DOHH2 (cell line): ENCODE results near the gene B3GNT9.

Experiments
- H3F3A ChIP-seq: fragments of 200-600 bp; sonication (generic), shearing (Covaris generic); 2 replicates; pipeline ENCODE4 v1.6.0; 2016; ENCODE audit warnings: antibody characterized with exemption, mild to moderate bottlenecking; ENCODE audit not compliant: control insufficient read depth, insufficient read depth
- H3K27ac ChIP-seq: fragments of 200-600 bp; sonication (generic); 2 replicates; pipeline ENCODE4 v1.5.1; 2014; ENCODE audit warnings: low read depth, mild to moderate bottlenecking, low read length, moderate library complexity
- H3K27me3 ChIP-seq: fragments of 200-600 bp; sonication (generic); 2 replicates; pipeline ENCODE4 v1.6.1; 2014; ENCODE audit warnings: mild to moderate bottlenecking, low read length, mixed read lengths; ENCODE audit not compliant: control insufficient read depth
- H3K36me3 ChIP-seq: fragments of 200-600 bp; sonication (generic); 2 replicates; pipeline ENCODE4 v1.6.1; 2014; ENCODE audit warnings: mild to moderate bottlenecking, low read length, moderate library complexity, mixed read lengths; ENCODE audit not compliant: control insufficient read depth
- H3K4me1 ChIP-seq: fragments of 200-600 bp; sonication (generic); 2 replicates; pipeline ENCODE4 v1.6.1; 2014; ENCODE audit warnings: mild to moderate bottlenecking, low read length, mixed read lengths; ENCODE audit not compliant: control insufficient read depth
- H3K4me2 ChIP-seq: fragments of 200-600 bp; sonication (generic); 2 replicates; pipeline ENCODE4 v1.6.0; 2014; ENCODE audit warnings: mild to moderate bottlenecking, low read length, moderate library complexity
- H3K4me3 ChIP-seq: fragments of 200-600 bp; sonication (generic); 2 replicates; pipeline ENCODE4 v1.5.1; 2014; ENCODE audit warnings: mild to moderate bottlenecking, low read length, mixed read lengths
- H3K79me2 ChIP-seq: fragments of 200-600 bp; sonication (generic); 2 replicates; pipeline ENCODE4 v1.6.1; 2014; ENCODE audit warnings: mild to moderate bottlenecking, low read length, mixed read lengths; ENCODE audit not compliant: control insufficient read depth
- H3K9me2 ChIP-seq: fragments of 200-600 bp; sonication (generic); replicated peaks from 2 replicates; pipeline ENCODE4 v1.6.1; 2014; ENCODE audit warnings: mild to moderate bottlenecking, low read length, mixed read lengths; ENCODE audit not compliant: control insufficient read depth
- H3K9me3 ChIP-seq: fragments of 200-600 bp; sonication (generic); 2 replicates; pipeline ENCODE4 v1.6.1; 2014; ENCODE audit warnings: antibody characterized with exemption, low read length, mixed read lengths; ENCODE audit not compliant: control insufficient read depth, insufficient read depth
- H4K20me1 ChIP-seq: fragments of 200-600 bp; sonication (generic); 2 replicates; pipeline ENCODE4 v1.6.0; 2014; ENCODE audit warnings: low read depth, mild to moderate bottlenecking, antibody characterized with exemption, low read length, moderate library complexity; ENCODE audit not compliant: control insufficient read depth, insufficient read depth
- EZH2phosphoT487 ChIP-seq: fragments of 200-600 bp; sonication (generic); IDR thresholded peaks from 2 replicates; pipeline ENCODE4 v1.6.1; 2017; ENCODE audit warnings: borderline replicate concordance, mild to moderate bottlenecking, antibody characterized with exemption, low read length, moderate library complexity, mixed read lengths
- TF ChIP-seq, protein P1 (sequence below): fragments of 200-600 bp; sonication (generic); IDR thresholded peaks from one replicate; pipeline ENCODE4 v1.5.1; 2014; ENCODE audit warnings: antibody characterized with exemption, mild to moderate bottlenecking, low read depth, low read length; ENCODE audit not compliant: poor library complexity, severe bottlenecking

Gene B3GNT9

DNA sequence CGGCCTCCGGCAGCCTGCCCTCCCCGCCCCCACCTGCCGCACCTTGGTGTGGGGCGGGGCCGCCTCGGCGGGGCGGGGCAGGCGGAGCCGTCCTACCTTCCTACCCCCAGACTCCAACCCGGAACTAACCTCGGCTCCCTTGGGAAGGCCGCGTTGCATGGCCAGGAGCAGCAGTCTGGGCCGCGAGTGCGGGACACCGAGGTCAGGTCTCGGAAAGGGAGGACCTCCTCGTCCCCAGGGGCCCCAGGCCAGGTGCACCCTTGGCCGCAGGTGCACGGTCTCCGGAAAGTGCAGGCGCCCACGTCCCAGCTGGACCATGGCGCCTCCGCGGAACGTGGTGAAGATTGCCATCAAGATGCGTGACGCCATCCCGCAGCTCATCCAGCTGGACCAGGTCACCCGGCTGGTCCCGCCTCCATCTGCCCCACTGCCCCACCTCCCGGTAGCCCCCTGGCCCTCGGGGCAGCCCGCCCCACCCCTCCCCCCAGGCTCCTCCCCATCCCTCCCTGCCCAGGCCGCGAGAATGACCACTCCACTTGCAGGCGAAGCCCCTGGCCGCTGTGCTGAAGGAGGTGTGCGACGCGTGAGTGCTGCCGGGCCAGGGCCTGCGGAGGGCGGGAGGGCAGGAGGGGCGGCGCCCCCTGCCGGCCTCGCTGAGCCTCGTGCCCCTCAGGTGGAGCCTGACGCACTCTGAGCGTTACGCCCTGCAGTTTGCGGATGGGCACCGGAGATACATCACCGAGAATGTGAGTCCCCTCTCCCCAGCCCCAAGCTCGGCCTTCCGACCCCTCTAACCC is 48.4 kb upstream of the B3GNT9 start, which contains the start of gene ELMO3:
ELMO3 (plus strand) TSS at position 121 of the 797 bp plus-strand sequence; CDS start at position 317, 196 bp downstream.
- Histone ChIP-seq H3K4me1 (no peaks in the 10 kb centered on the region), H3K27ac (no peak within 1 kb of the TSS), H3F3A (no peaks in the 10 kb centered on the region; the same call in 1 of the 2 replicates), H3K9me3 (no peaks in the 10 kb centered on the region), H3K9me2 (no peaks in the 10 kb centered on the region), H4K20me1 (peaks cover 3% of the 10 kb centered on the region; the same call in 1 of the 2 replicates), H3K36me3 (peaks cover 89% of the 10 kb centered on the region), H3K27me3 (no peaks in the 10 kb centered on the region), H3K79me2 (peaks cover 12% of the 10 kb centered on the region), H3K4me3 (no peak within 1 kb of the TSS), H3K4me2 (no peak within 1 kb of the TSS)
- no peak for TF ChIP-seq EZH2phosphoT487
- TF ChIP-seq, protein P1, sequence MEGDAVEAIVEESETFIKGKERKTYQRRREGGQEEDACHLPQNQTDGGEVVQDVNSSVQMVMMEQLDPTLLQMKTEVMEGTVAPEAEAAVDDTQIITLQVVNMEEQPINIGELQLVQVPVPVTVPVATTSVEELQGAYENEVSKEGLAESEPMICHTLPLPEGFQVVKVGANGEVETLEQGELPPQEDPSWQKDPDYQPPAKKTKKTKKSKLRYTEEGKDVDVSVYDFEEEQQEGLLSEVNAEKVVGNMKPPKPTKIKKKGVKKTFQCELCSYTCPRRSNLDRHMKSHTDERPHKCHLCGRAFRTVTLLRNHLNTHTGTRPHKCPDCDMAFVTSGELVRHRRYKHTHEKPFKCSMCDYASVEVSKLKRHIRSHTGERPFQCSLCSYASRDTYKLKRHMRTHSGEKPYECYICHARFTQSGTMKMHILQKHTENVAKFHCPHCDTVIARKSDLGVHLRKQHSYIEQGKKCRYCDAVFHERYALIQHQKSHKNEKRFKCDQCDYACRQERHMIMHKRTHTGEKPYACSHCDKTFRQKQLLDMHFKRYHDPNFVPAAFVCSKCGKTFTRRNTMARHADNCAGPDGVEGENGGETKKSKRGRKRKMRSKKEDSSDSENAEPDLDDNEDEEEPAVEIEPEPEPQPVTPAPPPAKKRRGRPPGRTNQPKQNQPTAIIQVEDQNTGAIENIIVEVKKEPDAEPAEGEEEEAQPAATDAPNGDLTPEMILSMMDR, result no peak

DNA sequence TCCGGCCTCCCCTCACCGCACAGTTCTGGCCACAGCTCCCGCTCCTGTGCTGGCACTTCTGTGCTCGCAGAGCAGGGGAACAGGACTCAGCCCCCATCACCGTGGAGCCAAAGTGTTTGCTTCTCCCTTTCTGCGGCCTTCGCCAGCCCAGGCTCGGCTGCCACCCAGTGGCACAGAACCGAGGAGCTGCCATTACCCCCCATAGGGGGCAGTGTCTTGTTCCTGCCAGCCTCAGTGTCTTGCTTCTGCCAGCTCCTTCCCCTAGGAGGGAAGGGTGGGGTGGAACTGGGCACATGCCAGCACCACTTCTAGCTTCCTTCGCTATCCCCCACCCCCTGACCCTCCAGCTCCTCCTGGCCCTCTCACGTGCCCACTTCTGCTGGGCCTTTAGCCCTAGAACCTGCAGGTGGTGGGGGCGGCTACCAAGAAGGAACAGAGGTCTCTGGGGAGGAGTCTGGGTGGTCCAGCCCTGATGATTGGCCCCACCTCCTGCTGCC is 47.5 kb upstream of the B3GNT9 start:
- no peaks in the 10 kb centered on the region for H3F3A ChIP-seq
- H3K9me3 ChIP-seq, result no peaks in the 10 kb centered on the region
- H3K27ac ChIP-seq, result no peak overlapping the region
- H3K36me3 ChIP-seq, result peaks cover 90% of the 10 kb centered on the region
- H3K4me2 ChIP-seq, result no peak overlapping the region
- H3K4me1 ChIP-seq, result peaks cover 6% of the 10 kb centered on the region
- TF ChIP-seq EZH2phosphoT487, result no peak
- TF ChIP-seq, protein P1, result peak; percentile 80
- no peaks in the 10 kb centered on the region for H3K27me3 ChIP-seq
- H4K20me1 ChIP-seq, result peaks cover 3% of the 10 kb centered on the region; the same call in 1 of the 2 replicates
- H3K4me3 ChIP-seq, result no peak overlapping the region
- H3K79me2 ChIP-seq, result peaks cover 21% of the 10 kb centered on the region
- H3K9me2 ChIP-seq, result no peaks in the 10 kb centered on the region

DNA sequence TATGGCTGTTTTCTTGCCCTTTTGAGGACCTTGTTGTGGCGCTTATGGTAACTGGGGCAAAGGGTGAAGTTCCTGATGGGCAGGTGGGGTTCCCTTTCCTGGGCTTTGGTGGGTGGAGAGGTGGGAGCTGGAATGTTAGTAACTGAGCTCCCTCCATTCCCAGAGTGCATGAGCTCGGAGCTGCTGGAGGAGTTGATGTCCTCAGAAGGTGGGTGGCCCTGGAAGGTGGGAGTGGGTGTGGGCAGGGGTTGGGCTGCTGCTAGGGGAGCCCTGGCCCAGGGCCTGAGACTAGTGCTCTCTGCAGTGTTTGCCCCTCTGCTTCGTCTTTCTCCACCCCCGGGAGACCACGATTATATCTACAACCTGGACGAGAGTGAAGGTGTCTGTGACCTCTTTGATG is 46.9 kb upstream of the B3GNT9 start:
- H3K27me3 ChIP-seq, result no peaks in the 10 kb centered on the region
- H3K27ac ChIP-seq, result no peak overlapping the region
- H3K9me2 ChIP-seq, result no peaks in the 10 kb centered on the region
- H3K4me1 ChIP-seq, result peaks cover 9% of the 10 kb centered on the region
- H3F3A ChIP-seq, result no peaks in the 10 kb centered on the region
- H4K20me1 ChIP-seq, result peaks cover 3% of the 10 kb centered on the region
- peaks cover 90% of the 10 kb centered on the region for H3K36me3 ChIP-seq
- no peak overlapping the region for H3K4me3 ChIP-seq
- TF ChIP-seq, protein P1, result no peak
- no peak for TF ChIP-seq EZH2phosphoT487
- H3K79me2 ChIP-seq, result peaks cover 27% of the 10 kb centered on the region
- H3K9me3 ChIP-seq, result no peaks in the 10 kb centered on the region
- no peak overlapping the region for H3K4me2 ChIP-seq
